GM12878 (cell line): ENCODE data around the gene MBD3L5. TPM values are rescaled to one million over a fixed set of nuclear protein-coding genes. Genes with fewer than 3 reads are reported as not detected.

Experiments used
- BCLAF1 ChIP-seq: fragments of 450-650 bp; IDR thresholded peaks from 2 replicates; pipeline ENCODE4 v1.6.1; 2017; ENCODE audit warnings: antibody characterized with exemption, mild to moderate bottlenecking, moderate library complexity
- CTCF ChIP-seq, 3 experiments: IDR thresholded peaks in 2 of 3; conservative IDR thresholded peaks in 1 of 3; 2 replicates each; pipeline ENCODE4 v1.5.1; 2011; ENCODE audit warnings: low read depth in 3 of 3, low read length in 3 of 3, mild to moderate bottlenecking in 3 of 3, control low read depth in 2 of 3, moderate library complexity in 2 of 3, inconsistent platforms in 1 of 3, mixed read lengths in 1 of 3; ENCODE audit not compliant: control insufficient read depth in 2 of 3, insufficient read depth in 1 of 3; ENCODE audit errors: extremely low read depth in 1 of 3
- EP300 ChIP-seq, 2 experiments: fragments of 150-350 bp in 1 of 2; IDR thresholded peaks; 2 replicates each; pipeline ENCODE4 v1.6.1; 2011 to 2012; ENCODE audit warnings: low read depth in 2 of 2, low read length in 2 of 2, borderline replicate concordance in 1 of 2, improper control_type of control experiment in 1 of 2, inconsistent platforms in 1 of 2; ENCODE audit not compliant: control insufficient read depth in 1 of 2
- ETV6 ChIP-seq, 2 experiments: fragments of 450-650 bp in 1 of 2; IDR thresholded peaks in 1 of 2; conservative IDR thresholded peaks in 1 of 2; 2 replicates each; pipeline ENCODE4 v1.6.1; 2014; ENCODE audit warnings: antibody characterized with exemption in 1 of 2, borderline replicate concordance in 1 of 2, low read depth in 1 of 2, mild to moderate bottlenecking in 1 of 2, moderate library complexity in 1 of 2
- IRF5 ChIP-seq: fragments of 450-650 bp; IDR thresholded peaks from 2 replicates; pipeline ENCODE4 v1.6.1; 2017; ENCODE audit warnings: borderline replicate concordance
- KDM1A ChIP-seq: fragments of 200-600 bp; sonication (generic); IDR thresholded peaks from 2 replicates; pipeline ENCODE4 v1.6.1; 2016; ENCODE audit warnings: borderline replicate concordance
- LARP7 ChIP-seq: fragments of 450-650 bp; IDR thresholded peaks from 2 replicates; pipeline ENCODE4 v1.6.1; 2017; ENCODE audit warnings: mild to moderate bottlenecking
- NFXL1 ChIP-seq: fragments of 450-650 bp; IDR thresholded peaks from 2 replicates; pipeline ENCODE4 v1.6.1; 2017; ENCODE audit warnings: antibody characterized with exemption, mild to moderate bottlenecking, borderline replicate concordance
- PAX5 ChIP-seq: IDR thresholded peaks from 2 replicates; pipeline ENCODE4 v1.6.1; 2011; ENCODE audit warnings: low read depth, low read length, borderline replicate concordance
- RAD51 ChIP-seq: fragments of 450-650 bp; IDR thresholded peaks from 2 replicates; pipeline ENCODE4 v1.6.1; 2016; ENCODE audit warnings: moderate library complexity, mild to moderate bottlenecking, inconsistent platforms
- REST ChIP-seq: IDR thresholded peaks from 2 replicates; pipeline ENCODE4 v1.6.1; 2012; ENCODE audit warnings: mild to moderate bottlenecking, low read depth, low read length
- SKIL ChIP-seq: fragments of 450-650 bp; IDR thresholded peaks from 2 replicates; pipeline ENCODE4 v1.6.1; 2017; ENCODE audit warnings: mild to moderate bottlenecking, low read depth, inconsistent platforms; ENCODE audit not compliant: poor library complexity, severe bottlenecking
- SUPT20H ChIP-seq: IDR thresholded peaks from 2 replicates; pipeline ENCODE4 v1.6.1; 2011; ENCODE audit warnings: low read depth, mild to moderate bottlenecking, low read length, moderate library complexity, borderline replicate concordance; ENCODE audit not compliant: control insufficient read depth
- WRNIP1 ChIP-seq: IDR thresholded peaks from 2 replicates; pipeline ENCODE4 v1.6.1; 2011; ENCODE audit warnings: low read depth, low read length, improper control_type of control experiment, borderline replicate concordance
- YBX1 ChIP-seq: fragments of 450-650 bp; IDR thresholded peaks from 2 replicates; pipeline ENCODE4 v1.6.1; 2016; ENCODE audit warnings: antibody characterized with exemption
- polyA plus RNA-seq, 11 experiments: library from polyadenylated mRNA; depleted of rRNA in 4 of 11; unstranded in 6 of 11; stranded (reverse) in 5 of 11; fragments of >200 nt; fragmentation: Nextera tagmentation in 4 of 11; fragmentation: Illumina TruSeq in 1 of 11; extraction: Ambion mirVana in 4 of 11; extraction: Trizol in 1 of 11; gene quantifications; 1 replicate in 1 of 11; 2 replicates in 10 of 11; pipeline versions ENCODE4 v1.2.1 to v1.2.3, GENCODE V29; 2011 to 2016; ENCODE audit warnings: inconsistent platforms in 2 of 11, missing spikeins in 2 of 11, low read depth in 1 of 11
- total RNA-seq, 4 experiments: library from RNA; depleted of rRNA in 3 of 4; stranded (reverse); fragments of >200 nt in 3 of 4; fragmentation: Illumina TruSeq in 1 of 4; extraction: Trizol in 1 of 4; gene quantifications; 2 replicates each; pipeline versions ENCODE4 v1.2.1 to v1.2.3, GENCODE V29; 2013 to 2021

The MBD3L5 gene
- total and polyA plus RNA-seq, 10 of the 15 experiments (the other 5 are each of a cell fraction or from before 2014, with no cell fraction given), result not detected

GRCh38 chr19:7013678-7014077, 16.7 kb upstream of the MBD3L5 start (continued):
- TF ChIP-seq SUPT20H (no peak), RAD51 (peak; percentile 86), SKIL (peak; percentile 26), REST (peak; percentile 57; the same call in 1 of the 2 replicates), PAX5 (no peak), IRF5 (no peak), YBX1 (no peak), ETV6 (conservative IDR thresholded peaks at IDR 0.05 in 1 of 2, IDR thresholded peaks at IDR 0.05 in 1 of 2; ENCODE audit: borderline replicate concordance in 1 of 2, low read depth in 1 of 2) (no peak; a peak in 1 of 4 replicates), NFXL1 (no peak), WRNIP1 (no peak), CTCF (IDR thresholded peaks at IDR 0.05 in 2 of 3, conservative IDR thresholded peaks at IDR 0.05 in 1 of 3; ENCODE audit: control insufficient read depth in 2 of 3, extremely low read depth in 1 of 3, insufficient read depth in 1 of 3, low read depth in 3 of 3, low read length in 3 of 3) (no peak), BCLAF1 (no peak), KDM1A (no peak), EP300 (IDR thresholded peaks at IDR 0.05; ENCODE audit: borderline replicate concordance in 1 of 2, control insufficient read depth in 1 of 2, low read depth in 2 of 2, low read length in 2 of 2) (peak; percentile 77 to 85; a peak in 2 of 4 replicates), LARP7 (no peak)
